HepG2 (cell line): Measurements from ENCODE around the gene PLCG1. TPM values are rescaled to one million over a fixed set of nuclear protein-coding genes. Genes with fewer than 3 reads are reported as not detected.

Source experiments
- CBFB ChIP-seq: sonication (generic); formaldehyde crosslinking; IDR thresholded peaks from 2 replicates; pipeline ENCODE4 v1.4.0; 2020; ENCODE audit warnings: missing genetic modification reagents
- FOXA3 ChIP-seq: IDR thresholded peaks from 2 replicates; pipeline ENCODE4 v1.6.1; 2016; ENCODE audit warnings: missing genetic modification reagents, missing compliant biosample characterization
- HDAC6 ChIP-seq: fragments of 200-600 bp; sonication (generic); IDR thresholded peaks from 2 replicates; pipeline ENCODE4 v1.7.0; 2017; ENCODE audit warnings: mild to moderate bottlenecking, antibody characterized with exemption, low read length, low read depth
- KAT7 ChIP-seq: IDR thresholded peaks from 2 replicates; pipeline ENCODE4 v1.6.1; 2018; ENCODE audit warnings: borderline replicate concordance, missing compliant biosample characterization
- NFE2L2 ChIP-seq: fragments of 150-350 bp; IDR thresholded peaks from 2 replicates; pipeline ENCODE4 v1.6.1; 2014; ENCODE audit warnings: low read length
- SATB2 ChIP-seq: sonication (generic); formaldehyde crosslinking; IDR thresholded peaks from 2 replicates; pipeline ENCODE4 v1.5.0; 2020; ENCODE audit warnings: missing genetic modification reagents
- ZNF550 ChIP-seq: sonication (generic); formaldehyde crosslinking; IDR thresholded peaks from 2 replicates; pipeline ENCODE4 v1.4.0; 2020; ENCODE audit warnings: mild to moderate bottlenecking, missing genetic modification reagents, borderline replicate concordance
- ZNF572 ChIP-seq: sonication (generic); formaldehyde crosslinking; IDR thresholded peaks from 2 replicates; pipeline ENCODE4 v1.5.1; 2020; ENCODE audit warnings: mild to moderate bottlenecking, missing genetic modification reagents
- ZNF577 ChIP-seq: sonication (generic); formaldehyde crosslinking; IDR thresholded peaks from 2 replicates; pipeline ENCODE4 v1.4.0; 2020; ENCODE audit warnings: mild to moderate bottlenecking, low read depth, missing genetic modification reagents, borderline replicate concordance
- ZNF670 ChIP-seq: sonication (generic); formaldehyde crosslinking; IDR thresholded peaks from 2 replicates; pipeline ENCODE4 v1.8.0; 2022; ENCODE audit warnings: mild to moderate bottlenecking, missing genetic modification reagents, borderline replicate concordance
- polyA plus RNA-seq, 8 experiments: library from polyadenylated mRNA; depleted of rRNA in 3 of 8; stranded (reverse) in 7 of 8; unstranded in 1 of 8; fragments of >200 nt; fragmentation: Illumina TruSeq in 4 of 8; extraction: Trizol in 4 of 8; gene quantifications; 2 replicates each; pipeline versions ENCODE4 v1.2.1 to v1.2.3, GENCODE V29; 2011 to 2016; ENCODE audit warnings: low read depth in 4 of 8, missing spikeins in 1 of 8, mixed read lengths in 1 of 8; ENCODE audit not compliant: insufficient read depth in 1 of 8
- total RNA-seq, 5 experiments: library from RNA; depleted of rRNA; stranded (reverse); fragments of >200 nt; fragmentation: Illumina TruSeq; extraction: Trizol; gene quantifications; 2 replicates each; pipeline ENCODE4 v1.2.3, GENCODE V29; 2016; ENCODE audit warnings: low read depth in 1 of 5
- TF ChIP-seq, protein P1 (sequence below): sonication (generic); formaldehyde crosslinking; IDR thresholded peaks from 2 replicates; pipeline ENCODE4 v1.5.0; 2020; ENCODE audit warnings: missing genetic modification reagents, mild to moderate bottlenecking, borderline replicate concordance
- TF ChIP-seq, protein P2 (sequence below): sonication (generic); formaldehyde crosslinking; IDR thresholded peaks from 2 replicates; pipeline ENCODE4 v1.5.0; 2020; ENCODE audit warnings: mild to moderate bottlenecking, missing genetic modification reagents
- TF ChIP-seq, protein P3 (sequence below): sonication (generic); formaldehyde crosslinking; IDR thresholded peaks from 2 replicates; pipeline ENCODE4 v1.9.0; 2021; ENCODE audit warnings: missing genetic modification reagents, borderline replicate concordance
- TF ChIP-seq, protein P4 (sequence below): sonication (generic); formaldehyde crosslinking; IDR thresholded peaks from 2 replicates; pipeline ENCODE4 v1.5.1; 2020; ENCODE audit warnings: missing genetic modification reagents, mild to moderate bottlenecking, borderline replicate concordance
- TF ChIP-seq, protein P5 (sequence below): sonication (generic); formaldehyde crosslinking; IDR thresholded peaks from 2 replicates; pipeline ENCODE4 v1.4.0; 2020; ENCODE audit warnings: missing genetic modification reagents, borderline replicate concordance
- TF ChIP-seq, protein P6 (sequence below): sonication (generic); formaldehyde crosslinking; IDR thresholded peaks from 2 replicates; pipeline ENCODE4 v1.4.0; 2020; ENCODE audit warnings: missing genetic modification reagents, mild to moderate bottlenecking, borderline replicate concordance
- TF ChIP-seq, protein P7 (sequence below): sonication (generic); formaldehyde crosslinking; IDR thresholded peaks from 2 replicates; pipeline ENCODE4 v1.5.0; 2020; ENCODE audit warnings: missing genetic modification reagents

Gene PLCG1
- total and polyA plus RNA-seq, 2 of the 13 experiments (the other 11 are each of a cell fraction or from before 2014, with no cell fraction given), result 85.3 to 158 TPM

DNA sequence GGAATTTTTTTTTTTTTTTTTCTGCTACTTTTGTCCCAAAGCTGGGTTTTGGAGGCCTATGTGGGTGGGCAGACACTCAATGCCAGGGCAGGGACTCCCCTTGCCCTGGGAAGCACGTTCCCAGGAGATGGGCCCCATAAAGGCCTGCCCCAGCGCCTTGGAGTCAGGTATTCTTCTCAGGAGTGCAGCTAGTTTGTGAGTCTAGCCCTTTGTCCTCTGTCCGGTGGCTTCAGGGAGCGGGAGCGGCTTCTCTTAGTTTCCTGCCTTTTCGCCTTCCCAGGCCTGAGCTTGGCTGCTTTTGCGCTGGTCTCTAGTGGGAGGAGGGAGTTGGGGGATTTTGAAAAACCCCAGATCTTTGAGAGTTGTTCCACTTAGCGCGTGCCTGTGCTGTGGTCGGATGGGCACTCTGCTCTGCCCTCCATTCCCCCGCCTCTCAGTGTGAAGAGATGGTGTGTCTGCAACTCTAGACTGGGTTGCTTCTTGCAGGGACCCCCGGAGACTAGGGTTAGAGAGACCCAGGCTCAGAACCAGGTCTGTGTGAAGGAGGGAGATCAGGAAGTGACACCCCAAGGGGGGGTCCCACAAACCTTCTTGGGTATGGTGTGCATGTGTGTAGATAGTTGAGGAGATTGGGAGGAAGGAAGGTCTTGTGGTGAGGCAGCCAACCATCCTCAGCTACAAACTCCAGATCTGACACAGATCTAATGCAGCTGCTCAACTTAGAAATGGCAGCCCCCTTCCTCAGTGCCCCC lies 1.3 kb downstream of the PLCG1 start (continued):
- TF ChIP-seq, protein P1, sequence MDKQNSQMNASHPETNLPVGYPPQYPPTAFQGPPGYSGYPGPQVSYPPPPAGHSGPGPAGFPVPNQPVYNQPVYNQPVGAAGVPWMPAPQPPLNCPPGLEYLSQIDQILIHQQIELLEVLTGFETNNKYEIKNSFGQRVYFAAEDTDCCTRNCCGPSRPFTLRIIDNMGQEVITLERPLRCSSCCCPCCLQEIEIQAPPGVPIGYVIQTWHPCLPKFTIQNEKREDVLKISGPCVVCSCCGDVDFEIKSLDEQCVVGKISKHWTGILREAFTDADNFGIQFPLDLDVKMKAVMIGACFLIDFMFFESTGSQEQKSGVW (CRISPR knock-in tag), result no peak
- TF ChIP-seq ZNF550 (CRISPR knock-in tag) (0 out of 2 replicates have a peak, but pooled peaks have one; percentile 21), ZNF577 (CRISPR knock-in tag) (no peak), ZNF572 (CRISPR knock-in tag) (no peak), KAT7 (CRISPR knock-in tag) (no peak; the same call in 1 of the 2 replicates), ZNF670 (no peak), NFE2L2 (no peak), SATB2 (CRISPR knock-in tag) (no peak), FOXA3 (CRISPR knock-in tag) (no peak), HDAC6 (no peak), CBFB (CRISPR knock-in tag) (0 out of 2 replicates have a peak, but pooled peaks have one; percentile 31)
- TF ChIP-seq, protein P2, sequence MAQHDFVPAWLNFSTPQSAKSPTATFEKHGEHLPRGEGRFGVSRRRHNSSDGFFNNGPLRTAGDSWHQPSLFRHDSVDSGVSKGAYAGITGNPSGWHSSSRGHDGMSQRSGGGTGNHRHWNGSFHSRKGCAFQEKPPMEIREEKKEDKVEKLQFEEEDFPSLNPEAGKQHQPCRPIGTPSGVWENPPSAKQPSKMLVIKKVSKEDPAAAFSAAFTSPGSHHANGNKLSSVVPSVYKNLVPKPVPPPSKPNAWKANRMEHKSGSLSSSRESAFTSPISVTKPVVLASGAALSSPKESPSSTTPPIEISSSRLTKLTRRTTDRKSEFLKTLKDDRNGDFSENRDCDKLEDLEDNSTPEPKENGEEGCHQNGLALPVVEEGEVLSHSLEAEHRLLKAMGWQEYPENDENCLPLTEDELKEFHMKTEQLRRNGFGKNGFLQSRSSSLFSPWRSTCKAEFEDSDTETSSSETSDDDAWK, result no peak
- TF ChIP-seq, protein P3, sequence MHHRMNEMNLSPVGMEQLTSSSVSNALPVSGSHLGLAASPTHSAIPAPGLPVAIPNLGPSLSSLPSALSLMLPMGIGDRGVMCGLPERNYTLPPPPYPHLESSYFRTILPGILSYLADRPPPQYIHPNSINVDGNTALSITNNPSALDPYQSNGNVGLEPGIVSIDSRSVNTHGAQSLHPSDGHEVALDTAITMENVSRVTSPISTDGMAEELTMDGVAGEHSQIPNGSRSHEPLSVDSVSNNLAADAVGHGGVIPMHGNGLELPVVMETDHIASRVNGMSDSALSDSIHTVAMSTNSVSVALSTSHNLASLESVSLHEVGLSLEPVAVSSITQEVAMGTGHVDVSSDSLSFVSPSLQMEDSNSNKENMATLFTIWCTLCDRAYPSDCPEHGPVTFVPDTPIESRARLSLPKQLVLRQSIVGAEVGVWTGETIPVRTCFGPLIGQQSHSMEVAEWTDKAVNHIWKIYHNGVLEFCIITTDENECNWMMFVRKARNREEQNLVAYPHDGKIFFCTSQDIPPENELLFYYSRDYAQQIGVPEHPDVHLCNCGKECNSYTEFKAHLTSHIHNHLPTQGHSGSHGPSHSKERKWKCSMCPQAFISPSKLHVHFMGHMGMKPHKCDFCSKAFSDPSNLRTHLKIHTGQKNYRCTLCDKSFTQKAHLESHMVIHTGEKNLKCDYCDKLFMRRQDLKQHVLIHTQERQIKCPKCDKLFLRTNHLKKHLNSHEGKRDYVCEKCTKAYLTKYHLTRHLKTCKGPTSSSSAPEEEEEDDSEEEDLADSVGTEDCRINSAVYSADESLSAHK (CRISPR knock-in tag), result no peak
- TF ChIP-seq, protein P4, sequence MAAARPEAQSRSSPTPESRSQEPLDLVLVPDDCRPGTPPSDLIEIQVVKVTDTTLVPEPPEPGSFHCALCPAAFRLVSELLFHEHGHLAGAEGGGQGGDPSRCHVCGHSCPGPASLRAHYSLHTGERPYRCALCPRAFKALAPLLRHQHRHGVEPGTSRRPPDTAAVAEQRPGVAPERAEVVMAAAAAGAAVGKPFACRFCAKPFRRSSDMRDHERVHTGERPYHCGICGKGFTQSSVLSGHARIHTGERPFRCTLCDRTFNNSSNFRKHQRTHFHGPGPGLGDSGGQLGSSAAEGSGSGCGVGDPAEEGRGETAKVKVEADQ (CRISPR knock-in tag), result no peak
- TF ChIP-seq, protein P5, sequence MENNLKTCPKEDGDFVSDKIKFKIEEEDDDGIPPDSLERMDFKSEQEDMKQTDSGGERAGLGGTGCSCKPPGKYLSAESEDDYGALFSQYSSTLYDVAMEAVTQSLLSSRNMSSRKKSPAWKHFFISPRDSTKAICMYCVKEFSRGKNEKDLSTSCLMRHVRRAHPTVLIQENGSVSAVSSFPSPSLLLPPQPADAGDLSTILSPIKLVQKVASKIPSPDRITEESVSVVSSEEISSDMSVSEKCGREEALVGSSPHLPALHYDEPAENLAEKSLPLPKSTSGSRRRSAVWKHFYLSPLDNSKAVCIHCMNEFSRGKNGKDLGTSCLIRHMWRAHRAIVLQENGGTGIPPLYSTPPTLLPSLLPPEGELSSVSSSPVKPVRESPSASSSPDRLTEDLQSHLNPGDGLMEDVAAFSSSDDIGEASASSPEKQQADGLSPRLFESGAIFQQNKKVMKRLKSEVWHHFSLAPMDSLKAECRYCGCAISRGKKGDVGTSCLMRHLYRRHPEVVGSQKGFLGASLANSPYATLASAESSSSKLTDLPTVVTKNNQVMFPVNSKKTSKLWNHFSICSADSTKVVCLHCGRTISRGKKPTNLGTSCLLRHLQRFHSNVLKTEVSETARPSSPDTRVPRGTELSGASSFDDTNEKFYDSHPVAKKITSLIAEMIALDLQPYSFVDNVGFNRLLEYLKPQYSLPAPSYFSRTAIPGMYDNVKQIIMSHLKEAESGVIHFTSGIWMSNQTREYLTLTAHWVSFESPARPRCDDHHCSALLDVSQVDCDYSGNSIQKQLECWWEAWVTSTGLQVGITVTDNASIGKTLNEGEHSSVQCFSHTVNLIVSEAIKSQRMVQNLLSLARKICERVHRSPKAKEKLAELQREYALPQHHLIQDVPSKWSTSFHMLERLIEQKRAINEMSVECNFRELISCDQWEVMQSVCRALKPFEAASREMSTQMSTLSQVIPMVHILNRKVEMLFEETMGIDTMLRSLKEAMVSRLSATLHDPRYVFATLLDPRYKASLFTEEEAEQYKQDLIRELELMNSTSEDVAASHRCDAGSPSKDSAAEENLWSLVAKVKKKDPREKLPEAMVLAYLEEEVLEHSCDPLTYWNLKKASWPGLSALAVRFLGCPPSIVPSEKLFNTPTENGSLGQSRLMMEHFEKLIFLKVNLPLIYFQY (CRISPR knock-in tag), result no peak
- TF ChIP-seq, protein P6, sequence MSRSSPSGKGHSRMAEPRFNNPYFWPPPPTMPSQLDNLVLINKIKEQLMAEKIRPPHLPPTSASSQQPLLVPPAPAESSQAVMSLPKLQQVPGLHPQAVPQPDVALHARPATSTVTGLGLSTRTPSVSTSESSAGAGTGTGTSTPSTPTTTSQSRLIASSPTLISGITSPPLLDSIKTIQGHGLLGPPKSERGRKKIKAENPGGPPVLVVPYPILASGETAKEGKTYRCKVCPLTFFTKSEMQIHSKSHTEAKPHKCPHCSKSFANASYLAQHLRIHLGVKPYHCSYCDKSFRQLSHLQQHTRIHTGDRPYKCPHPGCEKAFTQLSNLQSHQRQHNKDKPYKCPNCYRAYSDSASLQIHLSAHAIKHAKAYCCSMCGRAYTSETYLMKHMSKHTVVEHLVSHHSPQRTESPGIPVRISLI (CRISPR knock-in tag), result peak; percentile 70
- TF ChIP-seq, protein P7, sequence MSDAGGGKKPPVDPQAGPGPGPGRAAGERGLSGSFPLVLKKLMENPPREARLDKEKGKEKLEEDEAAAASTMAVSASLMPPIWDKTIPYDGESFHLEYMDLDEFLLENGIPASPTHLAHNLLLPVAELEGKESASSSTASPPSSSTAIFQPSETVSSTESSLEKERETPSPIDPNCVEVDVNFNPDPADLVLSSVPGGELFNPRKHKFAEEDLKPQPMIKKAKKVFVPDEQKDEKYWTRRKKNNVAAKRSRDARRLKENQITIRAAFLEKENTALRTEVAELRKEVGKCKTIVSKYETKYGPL (CRISPR knock-in tag), result no peak
